PC-3 (cell line): ENCODE results near the gene PNMA8A. TPM values are rescaled to one million over a fixed set of nuclear protein-coding genes. Genes with fewer than 3 reads are reported as not detected.
A peak's percentile ranks its signal among the peaks of the same experiment; 100 is the strongest.

Experiments used
- ATAC-seq: fragments of 200-7000 bp; cut with Tn5 transposase; 2 replicates; pipeline ENCODE4 v1.9.1; 2020; ENCODE audit warnings: mild to moderate bottlenecking, moderate library complexity
- BruUV-seq: library from RNA; stranded (reverse); fragments of 400-500 nt; replicated peaks from 2 replicates; lab custom pipeline; 2021; lab: Mats Ljungman, UMichigan
- CTCF ChIA-PET: fragments of 300-600 bp; sonication (Branson Sonifier 250); formaldehyde crosslinking; loops from one replicate; lab custom pipeline; 2022; ENCODE audit warnings: antibody characterized with exemption; lab: Charles Lee
- POLR2A ChIA-PET: fragments of 300-600 bp; sonication (Branson Sonifier 250); formaldehyde crosslinking; loops from one replicate; lab custom pipeline; 2022; ENCODE audit warnings: antibody characterized with exemption; ENCODE audit not compliant: unreplicated experiment; lab: Charles Lee
- DNase-seq: peaks from one replicate; pipeline ENCODE4 v3.0.0-alpha.2; 2015
- H2AFZ ChIP-seq: fragments of 300-600 bp; sonication (generic); 2 replicates; pipeline ENCODE4 v1.6.0; 2016; ENCODE audit warnings: antibody characterized with exemption, low read length
- H3F3A ChIP-seq: fragments of 300-600 bp; sonication (generic); one replicate; pipeline ENCODE4 v1.6.0; 2017; ENCODE audit warnings: antibody characterized with exemption, low read length, control low read depth, mild to moderate bottlenecking; ENCODE audit not compliant: unreplicated experiment
- H3K27ac ChIP-seq: fragments of 300-600 bp; sonication (generic); 2 replicates; pipeline ENCODE4 v1.5.1; 2016; ENCODE audit warnings: mild to moderate bottlenecking, low read length
- H3K27me3 ChIP-seq: fragments of 300-600 bp; sonication (generic); 2 replicates; pipeline ENCODE4 v1.6.1; 2016; ENCODE audit warnings: low read length, mixed read lengths
- H3K36me3 ChIP-seq: fragments of 300-600 bp; sonication (generic); 2 replicates; pipeline ENCODE4 v1.6.1; 2016; ENCODE audit warnings: low read depth, mixed run types, low read length, mixed read lengths
- H3K4me1 ChIP-seq: fragments of 300-600 bp; sonication (generic); 2 replicates; pipeline ENCODE4 v1.5.1; 2016; ENCODE audit warnings: low read length; ENCODE audit not compliant: insufficient read depth
- H3K4me2 ChIP-seq: fragments of 300-600 bp; sonication (generic); 2 replicates; pipeline ENCODE4 v1.6.0; 2016; ENCODE audit warnings: low read length
- H3K4me3 ChIP-seq: fragments of 300-600 bp; sonication (generic); 2 replicates; pipeline ENCODE4 v1.5.1; 2016; ENCODE audit warnings: mild to moderate bottlenecking, low read length, mixed read lengths
- H3K79me2 ChIP-seq: fragments of 300-600 bp; sonication (generic); 2 replicates; pipeline ENCODE4 v1.6.1; 2017; ENCODE audit warnings: low read length, mixed read lengths
- H3K9ac ChIP-seq: fragments of 300-600 bp; sonication (generic); 2 replicates; pipeline ENCODE4 v1.6.0; 2016; ENCODE audit warnings: mild to moderate bottlenecking, low read length
- H3K9me2 ChIP-seq: fragments of 300-600 bp; sonication (generic); replicated peaks from 2 replicates; pipeline ENCODE4 v1.6.1; 2016; ENCODE audit warnings: mixed run types, low read length, mixed read lengths
- H3K9me3 ChIP-seq: fragments of 300-600 bp; sonication (generic); 2 replicates; pipeline ENCODE4 v1.6.1; 2016; ENCODE audit warnings: low read length, mixed read lengths
- H4K20me1 ChIP-seq: fragments of 300-600 bp; sonication (generic); 2 replicates; pipeline ENCODE4 v1.6.1; 2016; ENCODE audit warnings: low read length, mixed read lengths
- EZH2 ChIP-seq: fragments of 300-600 bp; sonication (generic); IDR thresholded peaks from one replicate; pipeline ENCODE4 v1.6.1; 2017; ENCODE audit warnings: antibody characterized with exemption, mild to moderate bottlenecking, low read length; ENCODE audit not compliant: unreplicated experiment
- EZH2phosphoT487 ChIP-seq: fragments of 300-600 bp; sonication (generic); IDR thresholded peaks from 2 replicates; pipeline ENCODE4 v1.6.1; 2018; ENCODE audit warnings: mild to moderate bottlenecking, antibody characterized with exemption, low read length, borderline replicate concordance
- intact Hi-C: fragments of 100-400 bp; cut with micrococcal nuclease; formaldehyde crosslinking; loops from 2 replicates; pipeline ENCODE4 v1.9.0; 2023
- total RNA-seq: library from RNA; depleted of rRNA; stranded (reverse); fragments of >200 nt; gene quantifications from 2 replicates; pipeline ENCODE4 v1.2.3, GENCODE V29; 2014
- TF ChIP-seq, protein P1 (sequence below): fragments of 300-600 bp; sonication (generic); conservative IDR thresholded peaks from 2 replicates; pipeline ENCODE4 v1.5.1; 2017; ENCODE audit warnings: antibody characterized with exemption, low read depth, mild to moderate bottlenecking, low read length

Gene PNMA8A
- total RNA-seq, 1 experiment from 2014 or later: not detected

DNA sequence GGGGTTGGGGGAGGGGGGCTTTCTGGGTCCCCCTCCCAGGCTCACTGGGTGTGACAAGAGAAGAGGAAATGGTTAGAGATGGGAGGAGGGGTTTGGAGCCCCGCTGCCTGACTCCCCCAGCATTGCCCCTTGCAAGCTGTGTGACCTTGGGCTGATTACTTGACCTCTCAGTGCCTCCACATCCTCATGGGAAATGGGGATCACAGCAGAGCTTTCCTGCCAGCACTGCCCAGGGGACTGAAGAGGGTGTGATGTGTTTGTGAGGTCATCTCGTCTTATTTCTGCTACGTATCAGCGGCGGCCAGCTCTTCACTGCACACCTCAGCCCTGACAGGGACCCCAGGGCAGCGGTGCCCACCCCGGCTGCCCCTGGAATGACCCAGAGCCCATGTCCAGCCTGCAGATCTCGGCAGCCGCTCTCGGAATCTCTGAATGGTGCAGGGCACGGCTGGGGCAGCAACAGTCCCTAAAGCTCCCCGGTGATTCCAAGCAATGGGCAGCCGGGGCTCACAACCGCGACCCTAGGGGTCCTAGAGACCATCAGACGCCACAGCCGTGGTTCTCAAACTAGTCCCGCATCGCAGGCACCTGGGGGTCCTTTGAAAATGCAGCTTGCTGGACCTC lies 15.9 kb upstream of the PNMA8A start:
- H3K36me3 ChIP-seq: no peaks in the 10 kb centered on the region

DNA sequence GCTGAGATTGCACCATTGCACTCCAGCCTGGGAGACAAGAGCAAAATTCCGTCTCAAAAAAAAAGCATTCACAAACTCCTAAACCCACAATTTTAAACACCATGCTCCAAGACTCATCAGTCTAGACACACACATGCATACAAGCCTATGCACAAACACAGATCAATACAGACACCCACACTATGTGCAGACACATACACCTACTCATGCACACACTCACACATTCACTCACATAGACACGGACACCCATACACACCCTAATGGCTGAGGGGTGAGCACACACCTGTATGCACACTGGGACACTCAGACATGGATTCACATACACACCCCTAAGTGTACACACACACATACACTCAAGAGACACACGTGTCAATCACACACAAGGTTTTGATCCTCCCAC lies 15.0 kb upstream of the PNMA8A start:
- Histone ChIP-seq H4K20me1 (no peaks in the 10 kb centered on the region), H3K9ac (no peak overlapping the region), H3K9me3 (no peaks in the 10 kb centered on the region), H3K27me3 (no peaks in the 10 kb centered on the region), H3K4me2 (no peak overlapping the region), H3K79me2 (no peaks in the 10 kb centered on the region), H3K4me1 (no peaks in the 10 kb centered on the region; the same call in 1 of the 2 replicates), H3K9me2 (no peaks in the 10 kb centered on the region), H2AFZ (no peak overlapping the region), H3K4me3 (no peak overlapping the region), H3F3A (no peaks in the 10 kb centered on the region), H3K36me3 (no peaks in the 10 kb centered on the region), H3K27ac (no peak overlapping the region)
- TF ChIP-seq, protein P1, sequence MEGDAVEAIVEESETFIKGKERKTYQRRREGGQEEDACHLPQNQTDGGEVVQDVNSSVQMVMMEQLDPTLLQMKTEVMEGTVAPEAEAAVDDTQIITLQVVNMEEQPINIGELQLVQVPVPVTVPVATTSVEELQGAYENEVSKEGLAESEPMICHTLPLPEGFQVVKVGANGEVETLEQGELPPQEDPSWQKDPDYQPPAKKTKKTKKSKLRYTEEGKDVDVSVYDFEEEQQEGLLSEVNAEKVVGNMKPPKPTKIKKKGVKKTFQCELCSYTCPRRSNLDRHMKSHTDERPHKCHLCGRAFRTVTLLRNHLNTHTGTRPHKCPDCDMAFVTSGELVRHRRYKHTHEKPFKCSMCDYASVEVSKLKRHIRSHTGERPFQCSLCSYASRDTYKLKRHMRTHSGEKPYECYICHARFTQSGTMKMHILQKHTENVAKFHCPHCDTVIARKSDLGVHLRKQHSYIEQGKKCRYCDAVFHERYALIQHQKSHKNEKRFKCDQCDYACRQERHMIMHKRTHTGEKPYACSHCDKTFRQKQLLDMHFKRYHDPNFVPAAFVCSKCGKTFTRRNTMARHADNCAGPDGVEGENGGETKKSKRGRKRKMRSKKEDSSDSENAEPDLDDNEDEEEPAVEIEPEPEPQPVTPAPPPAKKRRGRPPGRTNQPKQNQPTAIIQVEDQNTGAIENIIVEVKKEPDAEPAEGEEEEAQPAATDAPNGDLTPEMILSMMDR: no peak
- no peak for TF ChIP-seq EZH2
- no peak for TF ChIP-seq EZH2phosphoT487
- CTCF ChIA-PET: no interaction called here
- ATAC-seq (no peak), DNase-seq (no peak)
- POLR2A ChIA-PET: no interaction called here
- intact Hi-C loops: no loop called here
- no TSS peak for BruUV-seq

More for the DNA sequence above, 15.9 kb upstream of the PNMA8A start:
- Histone ChIP-seq H2AFZ (peak overlapping the region; percentile 61), H4K20me1 (no peaks in the 10 kb centered on the region), H3K9me3 (no peaks in the 10 kb centered on the region), H3K79me2 (no peaks in the 10 kb centered on the region), H3K27ac (no peak overlapping the region), H3K4me1 (no peaks in the 10 kb centered on the region; the same call in 1 of the 2 replicates), H3F3A (no peaks in the 10 kb centered on the region), H3K27me3 (no peaks in the 10 kb centered on the region), H3K9ac (no peak overlapping the region), H3K4me3 (peak overlapping the region; percentile 52; the same call in 1 of the 2 replicates), H3K9me2 (no peaks in the 10 kb centered on the region), H3K4me2 (peak overlapping the region; percentile 86)
- intact Hi-C loops: loop anchor here (1.0 kb wide), 1 partner anchor 85 kb away; no protein-coding TSS in a partner anchor
- CTCF ChIA-PET: interaction anchor here (0.5 kb wide), 1 partner anchor 568 kb away, joined by 3 read pairs; no protein-coding TSS in a partner anchor
- no TSS peak for BruUV-seq
- peak; percentile 13; the same call in 1 of the 2 replicates for ATAC-seq
- POLR2A ChIA-PET: no interaction called here
- DNase-seq: no peak
- TF ChIP-seq, protein P1: no peak
- TF ChIP-seq EZH2 (no peak), EZH2phosphoT487 (no peak)

DNA sequence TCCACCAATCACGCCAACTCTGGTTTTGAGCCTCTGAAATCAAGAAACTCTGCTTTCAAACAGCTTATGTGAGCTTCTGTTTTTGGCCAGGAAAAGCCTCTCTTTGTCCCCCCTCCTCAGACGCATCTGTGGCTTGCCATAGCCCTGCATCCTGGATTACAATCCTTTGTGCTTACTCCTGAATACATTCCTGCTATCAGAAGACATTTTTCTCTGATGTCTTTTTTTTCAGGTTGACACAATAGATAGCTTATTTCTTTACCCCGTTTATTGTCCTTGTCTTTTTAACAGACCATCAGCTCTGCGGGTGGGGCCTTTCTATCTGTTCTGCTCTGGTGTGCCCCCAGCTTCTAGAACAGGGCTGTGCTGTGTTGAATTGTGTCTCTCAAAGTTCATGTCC lies 13.3 kb upstream of the PNMA8A start:
- no peak overlapping the region for H3K4me2 ChIP-seq
- no peak overlapping the region for H3K4me3 ChIP-seq
- CTCF ChIA-PET: no interaction called here
- H3K36me3 ChIP-seq: no peaks in the 10 kb centered on the region
- DNase-seq: no peak
- H3K9me2 ChIP-seq: no peaks in the 10 kb centered on the region
- TF ChIP-seq EZH2 (no peak), EZH2phosphoT487 (no peak)
- TF ChIP-seq, protein P1: no peak
- no peaks in the 10 kb centered on the region for H4K20me1 ChIP-seq
- H3K9ac ChIP-seq: no peak overlapping the region
- H3K27me3 ChIP-seq: no peaks in the 10 kb centered on the region
- H3K27ac ChIP-seq: no peak overlapping the region
- ATAC-seq: no peak
- no peaks in the 10 kb centered on the region; the same call in 1 of the 2 replicates for H3K4me1 ChIP-seq
- no peak overlapping the region for H2AFZ ChIP-seq
- no peaks in the 10 kb centered on the region for H3F3A ChIP-seq
- H3K9me3 ChIP-seq: no peaks in the 10 kb centered on the region
- intact Hi-C loops: no loop called here
- no peaks in the 10 kb centered on the region for H3K79me2 ChIP-seq
- POLR2A ChIA-PET: interaction anchor here (0.6 kb wide), 1 partner anchor 24 kb away, joined by 7 read pairs; no protein-coding TSS in a partner anchor
- no TSS peak for BruUV-seq
